Stimulated activated CD4-positive, alpha-beta T cell treated with anti-CD3 and anti-CD28 coated beads, Interleukin-2, amount 100 ng/mL, for 48 hours (primary cell): ENCODE results near the gene CRYL1.
"Not testable (repeated sequence)": the region's sequence is repeated elsewhere in the genome, so short reads cannot be mapped to it uniquely, and the experiment has no call there.

Source experiments
- DNase-seq, 2 donors: peaks; one replicate each; pipeline ENCODE4 v3.0.0-alpha.2; 2020

The CRYL1 gene

GRCh38 chr13:20446900-20447299 lies 78.8 kb downstream of the CRYL1 start:
- DNase-seq, result no peak

- no peak for DNase-seq
These were observed 79.3 kb downstream of the CRYL1 start for GRCh38 chr13:20446405-20446804.

GRCh38 chr13:20442798-20443381 lies 82.8 kb downstream of the CRYL1 start:
- DNase-seq, result no peak

- no peak for DNase-seq
These were observed 83.3 kb downstream of the CRYL1 start for GRCh38 chr13:20442375-20442774.

- no peak for DNase-seq
These were observed 83.8 kb downstream of the CRYL1 start for GRCh38 chr13:20441879-20442278.

- DNase-seq, result no peak
These were observed 84.6 kb downstream of the CRYL1 start for GRCh38 chr13:20441056-20441455.

- DNase-seq, result no peak
These were observed 86.4 kb downstream of the CRYL1 start for GRCh38 chr13:20439261-20439660.

- DNase-seq, result no peak
These were observed 86.9 kb downstream of the CRYL1 start for GRCh38 chr13:20438801-20439200.

GRCh38 chr13:20436505-20436904 lies 89.2 kb downstream of the CRYL1 start:
- no peak for DNase-seq

- DNase-seq, result no peak
These were observed 89.9 kb downstream of the CRYL1 start for GRCh38 chr13:20435616-20436368.

- not testable (repeated sequence) for DNase-seq
These were observed 91.4 kb downstream of the CRYL1 start for GRCh38 chr13:20434210-20434609.

GRCh38 chr13:20431687-20432384 lies 93.8 kb downstream of the CRYL1 start:
- DNase-seq, result no peak

- DNase-seq, result no peak
These were observed 94.6 kb downstream of the CRYL1 start for GRCh38 chr13:20431080-20431479.

GRCh38 chr13:20430296-20430695 lies 95.4 kb downstream of the CRYL1 start:
- no peak for DNase-seq

GRCh38 chr13:20429682-20430081 lies 96.0 kb downstream of the CRYL1 start:
- no peak for DNase-seq

- DNase-seq, result no peak
These were observed 96.7 kb downstream of the CRYL1 start for GRCh38 chr13:20428666-20429644.

- DNase-seq, result no peak
These were observed 98.8 kb downstream of the CRYL1 start for GRCh38 chr13:20426766-20427448.

GRCh38 chr13:20425819-20426219 lies 99.8 kb downstream of the CRYL1 start:
- no peak for DNase-seq

- no peak for DNase-seq
These were observed 100.7 kb downstream of the CRYL1 start for GRCh38 chr13:20424949-20425348.

GRCh38 chr13:20424559-20424852 lies 101.2 kb downstream of the CRYL1 start:
- DNase-seq, result no peak

- DNase-seq, result no peak
These were observed 103.3 kb downstream of the CRYL1 start for GRCh38 chr13:20422362-20422761.

- DNase-seq, result no peak
These were observed 104.7 kb downstream of the CRYL1 start for GRCh38 chr13:20420938-20421337.

GRCh38 chr13:20418953-20419352 lies 106.7 kb downstream of the CRYL1 start:
- DNase-seq, result no peak
